Kidney capillary endothelial cell (primary cell): ENCODE data around the gene GIMAP2.

Source experiments
- DNase-seq: peaks from one replicate; pipeline ENCODE4 v3.0.0-alpha.2; 2018; ENCODE audit warnings: low spot score

The GIMAP2 gene

DNA sequence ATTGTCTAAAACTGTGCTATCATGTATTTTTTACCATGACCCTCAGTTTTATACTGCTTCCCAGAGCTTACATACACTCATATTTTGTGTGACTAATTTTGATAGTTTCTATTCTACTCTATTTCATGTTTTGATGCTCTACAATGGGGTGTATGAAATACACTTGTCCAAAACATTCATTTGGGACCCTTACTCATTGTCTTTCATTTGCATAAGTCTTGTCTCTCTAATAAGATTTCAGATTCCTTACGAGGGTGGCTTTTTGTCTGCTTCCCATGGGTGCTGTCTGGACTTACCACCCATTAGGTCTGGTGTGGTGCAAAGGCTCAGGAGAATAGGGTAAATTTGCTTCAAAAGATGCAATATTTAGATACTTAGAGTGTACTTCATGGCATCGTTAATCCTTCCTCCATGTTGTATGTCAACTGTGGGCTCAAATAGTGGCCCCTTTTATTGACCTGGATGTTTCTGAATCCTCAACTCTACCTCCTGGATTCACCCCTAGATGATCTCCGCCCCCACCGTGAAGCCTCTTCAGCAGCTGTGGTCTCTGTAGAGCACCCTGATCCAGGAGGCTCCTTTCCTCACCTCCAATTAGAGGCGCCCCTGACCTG, 48.1 kb downstream of the GIMAP2 start:
- no peak for DNase-seq

DNA sequence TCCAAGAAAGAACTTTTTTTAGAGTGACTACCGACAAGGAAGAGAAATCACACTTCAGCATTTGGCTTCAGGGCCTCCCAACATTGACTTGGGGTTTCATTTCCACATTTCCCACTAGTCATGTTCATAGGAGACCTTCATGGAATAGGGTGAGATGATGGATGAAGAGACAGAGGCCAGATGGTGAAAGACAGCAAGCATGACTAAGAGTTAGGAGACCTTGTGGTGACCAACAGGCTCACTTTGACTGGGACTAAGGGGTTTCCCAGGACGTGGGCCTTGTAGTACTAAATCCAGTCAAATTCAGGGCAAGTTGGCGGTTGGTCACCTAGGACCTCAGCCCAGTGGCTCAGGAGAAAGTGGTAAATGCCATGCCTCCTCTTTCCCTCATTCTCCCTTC, 48.7 kb downstream of the GIMAP2 start:
- no peak for DNase-seq

DNA sequence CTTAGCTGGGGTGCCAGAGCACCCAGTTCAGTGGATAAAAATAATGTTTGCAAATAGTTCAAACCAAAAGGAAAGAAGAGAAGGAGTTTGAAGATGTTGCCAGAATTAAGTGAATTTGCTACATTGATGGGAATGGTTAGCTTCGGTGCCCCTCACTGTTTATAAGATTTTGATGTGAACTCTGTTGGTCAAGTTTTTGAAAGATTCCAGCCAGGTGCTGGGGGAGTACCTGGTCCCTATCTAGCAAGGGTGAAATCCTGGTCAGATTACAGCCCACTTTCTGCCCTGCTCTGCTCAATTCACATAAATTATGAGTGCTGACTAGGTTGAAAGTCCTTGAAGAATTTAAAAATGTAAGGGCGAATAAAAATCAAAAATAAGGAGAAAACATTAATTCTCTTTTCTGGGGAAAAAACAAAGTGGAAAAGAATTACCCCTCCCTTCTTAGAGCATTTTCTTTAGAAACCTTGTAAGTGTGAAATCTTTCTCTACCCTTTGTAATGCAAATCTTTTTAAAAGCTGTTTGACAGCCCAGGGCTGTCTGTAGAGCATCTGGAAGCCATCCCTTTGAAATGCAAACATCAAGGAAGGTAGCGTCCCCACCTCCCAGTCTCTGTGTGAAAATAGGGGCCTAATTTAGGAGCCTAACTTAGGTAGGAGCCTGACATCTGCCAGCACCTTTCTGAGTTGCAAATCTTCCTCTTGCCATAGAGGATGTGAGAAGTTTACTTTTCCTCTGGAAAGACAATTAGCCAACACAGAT, 50.3 kb downstream of the GIMAP2 start:
- no peak for DNase-seq

DNA sequence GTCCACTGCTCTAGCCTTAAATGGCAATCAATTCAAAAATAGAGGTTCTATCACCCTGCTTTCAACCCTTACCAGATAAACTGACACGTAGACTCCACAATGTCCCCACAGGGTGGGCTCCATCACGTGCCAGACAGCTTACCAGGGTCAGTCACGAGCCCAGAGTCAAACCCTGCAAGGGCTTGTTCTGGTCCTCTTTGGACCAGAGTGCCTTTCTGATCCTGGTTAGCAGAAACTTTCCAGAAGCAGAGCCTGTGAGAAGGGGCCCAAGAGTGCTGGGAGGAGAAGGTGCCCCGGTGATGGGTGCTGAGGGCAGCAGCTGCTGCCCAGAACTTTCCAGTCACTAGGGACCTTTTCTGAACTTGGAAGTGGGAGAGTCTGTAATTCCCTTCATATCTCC, 51.4 kb downstream of the GIMAP2 start:
- no peak for DNase-seq

DNA sequence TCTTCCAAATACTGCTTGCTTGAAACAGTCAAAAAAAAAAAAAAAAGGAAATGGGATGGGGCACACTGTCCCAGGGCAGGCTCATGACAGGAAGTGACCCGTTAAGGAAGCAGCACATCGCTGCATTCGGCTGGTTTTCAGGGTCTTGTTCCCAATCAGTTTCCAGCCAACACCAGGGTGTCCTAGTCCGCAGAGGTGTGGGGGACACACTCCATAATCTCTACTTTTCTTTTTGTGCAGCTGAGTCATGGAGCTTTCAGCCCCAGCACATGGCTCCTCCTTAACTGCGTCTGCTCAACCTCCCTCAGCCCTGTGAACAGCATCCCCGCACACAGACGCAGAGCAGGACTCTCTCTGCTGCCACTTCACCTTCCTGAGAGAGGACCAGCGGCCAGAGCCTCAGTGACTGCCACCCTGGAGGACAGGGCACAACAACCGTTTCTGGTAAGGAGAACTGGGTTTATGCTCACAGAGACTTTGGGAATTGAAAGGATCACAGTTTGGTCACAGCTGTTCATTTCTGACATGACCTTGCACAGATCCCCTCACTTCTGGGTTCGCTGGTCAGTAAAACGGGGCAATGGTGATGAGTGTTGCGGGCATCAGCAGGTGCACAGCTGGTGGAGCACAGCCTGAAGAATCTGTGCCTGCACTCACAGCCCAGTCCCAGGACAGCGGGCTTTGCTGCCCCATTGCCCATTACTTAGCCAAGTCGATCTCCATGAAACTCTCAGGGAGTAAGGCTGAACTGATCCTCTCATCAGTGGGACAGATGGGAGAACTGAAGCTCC, 52.0 kb downstream of the GIMAP2 start, which contains the start of gene GIMAP5:
GIMAP5 (plus strand) TSS at position 154 of the 791 bp plus-strand sequence. CDS start 3,467 bp downstream, outside the sequence.
- DNase-seq = peak; percentile 21

DNA sequence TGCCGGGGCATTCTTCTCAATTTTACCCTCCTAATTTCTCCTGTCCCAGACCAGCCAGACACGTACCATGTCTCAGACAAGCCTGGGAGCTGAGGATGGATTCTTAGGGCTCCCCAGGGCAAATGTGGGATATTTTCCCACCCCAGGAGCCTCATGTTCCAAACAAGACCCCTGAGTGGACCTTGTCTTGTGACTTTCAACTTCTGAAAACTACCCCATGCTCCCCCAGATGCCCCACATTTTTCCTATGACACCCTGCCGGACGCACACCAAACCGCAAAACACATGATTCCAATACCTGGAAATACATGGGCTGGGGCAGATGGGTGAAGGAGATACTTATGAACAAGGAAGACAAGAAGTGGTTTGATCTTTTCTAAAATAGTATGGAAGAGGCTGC, 52.6 kb downstream of the GIMAP2 start:
- DNase-seq = no peak

DNA sequence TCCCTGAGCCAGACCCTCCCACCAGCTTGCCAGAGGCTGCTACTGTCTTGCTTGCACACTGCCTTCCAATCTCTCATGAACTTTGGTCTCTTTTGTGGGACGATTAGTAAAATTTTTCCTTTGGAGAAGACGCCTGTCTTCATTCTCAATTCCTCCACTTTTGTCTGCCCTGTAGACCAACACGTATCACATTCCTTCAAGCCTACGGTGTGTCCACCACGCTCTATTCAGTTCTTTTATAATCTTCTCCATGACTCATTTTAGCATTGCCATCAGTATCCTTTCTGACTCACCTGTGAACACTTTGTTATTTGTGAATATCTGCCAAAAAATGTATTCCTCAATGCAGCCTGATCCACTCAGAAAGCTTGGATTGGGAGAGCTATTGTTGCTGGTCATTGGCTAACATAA, 53.1 kb downstream of the GIMAP2 start:
- DNase-seq = peak; percentile 87

DNA sequence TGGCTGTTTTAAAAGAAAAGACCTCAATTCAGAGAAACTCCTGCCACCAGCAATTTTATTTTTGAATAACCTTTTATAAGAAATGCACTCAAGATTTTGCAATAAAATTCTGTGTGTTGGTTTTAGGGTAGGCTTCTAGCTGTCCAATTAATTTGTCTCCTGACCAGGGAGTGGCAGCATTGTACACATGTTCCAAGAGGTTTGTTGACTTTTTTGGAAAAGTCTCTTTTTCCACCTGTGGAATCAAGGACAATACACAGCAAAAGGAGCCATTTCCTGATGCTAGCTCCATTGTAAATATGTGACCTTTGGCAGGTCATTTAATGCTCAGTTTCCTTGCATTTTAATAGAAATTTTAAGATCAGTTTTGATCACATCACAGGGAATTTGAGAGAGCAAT, 53.5 kb downstream of the GIMAP2 start:
- no peak for DNase-seq

DNA sequence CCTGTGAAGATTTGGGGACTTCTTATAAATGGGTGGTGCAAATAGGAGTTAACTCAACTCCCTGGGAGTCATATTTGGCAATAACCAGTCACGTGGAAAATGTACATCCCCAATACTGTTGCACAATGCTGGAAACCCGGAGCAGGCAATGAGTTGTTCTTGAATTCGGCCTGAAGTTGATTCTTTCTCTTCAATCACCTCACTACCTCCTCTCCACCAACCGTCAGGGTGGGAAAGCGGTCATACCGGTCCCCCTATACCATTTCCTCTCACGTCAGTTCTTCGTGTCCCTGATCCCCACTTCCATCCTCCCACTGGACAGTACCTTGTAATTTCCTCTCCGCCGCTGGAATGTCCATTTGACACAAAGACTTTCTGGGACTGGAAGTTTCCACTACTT, 54.5 kb downstream of the GIMAP2 start:
- no peak for DNase-seq

DNA sequence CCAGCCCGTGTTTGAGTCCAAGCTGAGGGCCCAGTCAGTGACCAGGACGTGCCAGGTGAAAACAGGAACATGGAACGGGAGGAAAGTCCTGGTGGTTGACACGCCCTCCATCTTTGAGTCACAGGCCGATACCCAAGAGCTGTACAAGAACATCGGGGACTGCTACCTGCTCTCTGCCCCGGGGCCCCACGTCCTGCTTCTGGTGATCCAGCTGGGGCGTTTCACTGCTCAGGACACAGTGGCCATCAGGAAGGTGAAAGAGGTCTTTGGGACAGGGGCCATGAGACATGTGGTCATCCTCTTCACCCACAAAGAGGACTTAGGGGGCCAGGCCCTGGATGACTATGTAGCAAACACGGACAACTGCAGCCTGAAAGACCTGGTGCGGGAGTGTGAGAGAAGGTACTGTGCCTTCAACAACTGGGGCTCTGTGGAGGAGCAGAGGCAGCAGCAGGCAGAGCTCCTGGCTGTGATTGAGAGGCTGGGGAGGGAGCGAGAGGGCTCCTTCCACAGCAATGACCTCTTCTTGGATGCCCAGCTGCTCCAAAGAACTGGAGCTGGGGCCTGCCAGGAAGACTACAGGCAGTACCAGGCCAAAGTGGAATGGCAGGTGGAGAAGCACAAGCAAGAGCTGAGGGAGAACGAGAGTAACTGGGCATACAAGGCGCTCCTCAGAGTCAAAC, 56.9 kb downstream of the GIMAP2 start:
- no peak for DNase-seq
